Measurements from ENCODE around the gene DNASE1L1.

Gene DNASE1L1

DNA sequence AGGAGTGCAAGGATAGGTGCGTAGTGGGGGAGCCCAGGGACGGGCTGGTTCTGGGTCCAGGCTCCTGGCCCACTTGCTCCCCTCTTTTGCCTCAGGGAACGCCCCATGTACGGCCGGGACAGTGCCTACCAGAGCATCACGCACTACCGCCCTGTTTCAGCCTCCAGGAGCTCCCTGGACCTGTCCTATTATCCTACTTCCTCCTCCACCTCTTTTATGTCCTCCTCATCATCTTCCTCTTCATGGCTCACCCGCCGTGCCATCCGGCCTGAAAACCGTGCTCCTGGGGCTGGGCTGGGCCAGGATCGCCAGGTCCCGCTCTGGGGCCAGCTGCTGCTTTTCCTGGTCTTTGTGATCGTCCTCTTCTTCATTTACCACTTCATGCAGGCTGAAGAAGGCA lies 28.3 kb downstream of the DNASE1L1 start:
- DNase-seq: no peak

- no peak for DNase-seq
Measured at GRCh38 chrX:154380153-154380552, 28.9 kb downstream of the DNASE1L1 start.

DNA sequence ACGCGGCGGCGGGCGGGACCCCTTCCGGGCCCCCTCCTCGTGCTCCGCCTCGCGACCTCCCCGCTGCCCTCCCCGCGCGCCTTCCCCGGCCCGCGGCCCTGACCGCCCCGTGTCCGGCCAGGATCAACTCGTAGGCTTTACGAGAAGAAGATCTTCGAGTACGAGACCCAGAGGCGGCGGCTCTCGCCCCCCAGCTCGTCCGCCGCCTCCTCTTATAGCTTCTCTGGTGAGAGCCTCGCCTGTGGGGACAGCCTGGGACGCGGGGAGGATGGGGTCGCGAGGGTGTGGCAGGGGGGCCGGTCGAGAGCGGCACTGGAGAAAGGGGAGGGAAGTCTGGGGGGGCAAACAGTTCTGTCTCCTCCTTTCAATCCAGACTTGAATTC lies 29.5 kb downstream of the DNASE1L1 start:
- DNase-seq: no peak

GRCh38 chrX:154378799-154379568 lies 30.1 kb downstream of the DNASE1L1 start, which contains the start of gene EMD:
TSS of gene EMD (plus strand) at chrX:154379295. CDS start at chrX:154379485, 190 bp downstream.
- peak; percentile 100 for DNase-seq

DNA sequence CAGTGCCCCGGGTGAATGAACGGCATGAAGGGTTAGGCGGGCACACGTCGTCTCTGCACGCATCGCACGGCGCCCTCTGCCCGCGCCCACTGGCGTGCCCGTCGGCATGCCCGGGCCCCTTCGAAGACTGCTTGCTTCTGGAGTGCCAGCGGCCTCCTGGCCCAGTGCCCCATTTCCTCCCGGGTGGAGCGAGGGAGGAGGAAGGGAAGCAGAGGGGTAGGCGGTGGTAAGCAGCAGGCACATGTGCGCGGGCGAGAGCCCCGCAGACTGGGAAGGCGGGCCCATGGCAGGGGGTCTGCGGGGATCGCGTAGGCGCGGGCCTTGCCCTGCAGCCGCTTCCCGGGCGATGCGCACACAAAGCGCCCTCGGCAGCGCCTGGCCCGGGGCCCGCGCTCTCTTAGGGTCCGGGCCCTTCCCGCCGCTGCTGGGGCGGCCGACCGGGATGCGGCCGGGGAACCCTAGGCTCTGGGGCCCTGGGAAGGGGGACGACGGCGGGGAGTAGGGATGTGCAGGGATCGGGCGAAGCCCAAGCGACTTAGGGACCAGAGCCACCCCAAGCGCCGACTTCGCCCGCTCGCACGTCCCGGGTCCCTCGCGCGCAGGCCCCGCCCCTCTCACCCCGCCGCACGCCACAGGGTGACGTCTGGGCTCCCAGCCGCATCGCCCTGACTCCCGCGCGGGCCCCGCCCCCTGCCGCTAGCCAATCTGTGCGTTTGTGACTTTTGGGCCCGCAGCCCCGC lies 30.8 kb downstream of the DNASE1L1 start:
- peak; percentile 56 for DNase-seq

DNA sequence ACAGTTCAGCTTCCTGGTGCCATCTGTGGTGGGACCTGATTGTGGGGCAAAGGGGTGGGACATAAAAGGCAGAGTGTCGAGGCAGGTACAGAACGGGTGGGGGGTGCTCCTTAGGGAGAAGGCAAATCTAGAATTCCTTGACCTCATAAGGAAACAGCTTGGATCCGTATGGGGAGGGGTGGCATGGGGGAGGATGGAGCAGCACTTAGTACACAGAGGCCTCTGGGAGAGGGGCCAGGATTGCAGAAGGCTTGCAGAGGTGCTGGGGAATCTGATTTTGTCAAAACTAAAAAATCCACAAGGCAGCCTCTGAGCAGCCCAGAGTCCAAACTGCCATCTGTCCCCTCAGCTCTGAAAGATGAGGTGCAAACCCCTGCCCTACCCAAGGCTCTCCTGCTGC lies 32.3 kb downstream of the DNASE1L1 start:
- DNase-seq: no peak

DNA sequence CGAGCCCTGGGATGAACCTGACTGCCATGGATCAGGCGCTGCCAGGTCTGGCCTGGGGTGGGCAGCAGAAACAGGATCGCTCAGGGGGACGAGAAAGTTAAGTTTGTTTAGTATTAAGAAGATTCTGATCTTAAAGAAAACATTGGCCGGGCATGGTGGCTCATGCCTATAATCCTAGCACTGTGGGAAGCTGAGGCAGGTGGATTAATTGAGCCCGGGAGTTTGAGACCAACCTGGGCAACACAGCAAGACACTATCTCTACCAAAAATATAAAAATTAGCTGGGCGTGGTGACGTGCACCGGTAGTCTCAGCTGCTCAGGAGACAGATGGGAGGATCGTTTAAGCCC lies 33.9 kb downstream of the DNASE1L1 start:
- no peak for DNase-seq

DNA sequence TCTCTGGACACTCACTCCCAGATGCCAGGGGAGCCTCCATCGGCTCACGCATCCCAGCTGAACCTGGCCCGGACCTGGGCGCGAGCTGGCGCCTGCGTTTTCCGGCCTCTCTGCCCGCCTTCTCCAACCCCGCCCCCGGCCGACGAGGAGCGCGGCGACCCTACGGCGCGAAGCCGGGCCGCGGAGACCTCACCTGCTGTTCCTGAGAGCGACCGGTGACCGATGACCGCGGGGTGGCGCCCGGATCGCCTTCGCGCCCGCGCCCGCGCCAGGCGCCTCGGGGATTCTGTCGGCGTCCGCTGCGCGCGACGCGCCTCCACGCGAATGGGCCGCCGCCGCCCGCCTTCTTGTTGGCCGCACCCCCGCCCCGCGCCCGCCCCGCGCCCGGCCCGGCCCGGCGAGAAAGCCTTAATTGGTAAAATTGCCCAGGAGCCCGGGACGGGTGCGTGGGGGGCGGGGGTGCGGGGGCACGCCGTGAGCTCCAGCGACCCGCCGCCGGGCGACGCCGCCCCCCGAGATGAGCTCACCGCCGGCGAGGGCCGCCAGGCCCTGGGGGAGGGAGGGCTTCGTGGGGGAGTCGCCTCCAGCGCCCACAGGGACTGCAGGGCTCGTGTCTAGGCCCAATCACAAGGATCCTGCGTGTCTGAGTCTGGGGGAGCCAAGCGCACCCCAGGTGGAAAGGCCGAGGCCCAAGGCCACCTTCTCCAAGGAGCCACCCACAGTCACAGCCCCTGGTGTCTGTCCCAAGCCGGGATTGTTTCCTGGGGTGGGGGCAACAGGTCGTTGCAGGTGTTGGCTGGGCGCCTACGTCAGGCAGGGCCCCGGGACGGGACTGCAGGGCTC lies 34.5 kb downstream of the DNASE1L1 start, which contains the start of gene FLNA:
FLNA (minus strand) TSS at position 322 of the 843 bp plus-strand sequence. CDS start 3,389 bp downstream, outside the sequence.
- DNase-seq: peak; percentile 52

DNA sequence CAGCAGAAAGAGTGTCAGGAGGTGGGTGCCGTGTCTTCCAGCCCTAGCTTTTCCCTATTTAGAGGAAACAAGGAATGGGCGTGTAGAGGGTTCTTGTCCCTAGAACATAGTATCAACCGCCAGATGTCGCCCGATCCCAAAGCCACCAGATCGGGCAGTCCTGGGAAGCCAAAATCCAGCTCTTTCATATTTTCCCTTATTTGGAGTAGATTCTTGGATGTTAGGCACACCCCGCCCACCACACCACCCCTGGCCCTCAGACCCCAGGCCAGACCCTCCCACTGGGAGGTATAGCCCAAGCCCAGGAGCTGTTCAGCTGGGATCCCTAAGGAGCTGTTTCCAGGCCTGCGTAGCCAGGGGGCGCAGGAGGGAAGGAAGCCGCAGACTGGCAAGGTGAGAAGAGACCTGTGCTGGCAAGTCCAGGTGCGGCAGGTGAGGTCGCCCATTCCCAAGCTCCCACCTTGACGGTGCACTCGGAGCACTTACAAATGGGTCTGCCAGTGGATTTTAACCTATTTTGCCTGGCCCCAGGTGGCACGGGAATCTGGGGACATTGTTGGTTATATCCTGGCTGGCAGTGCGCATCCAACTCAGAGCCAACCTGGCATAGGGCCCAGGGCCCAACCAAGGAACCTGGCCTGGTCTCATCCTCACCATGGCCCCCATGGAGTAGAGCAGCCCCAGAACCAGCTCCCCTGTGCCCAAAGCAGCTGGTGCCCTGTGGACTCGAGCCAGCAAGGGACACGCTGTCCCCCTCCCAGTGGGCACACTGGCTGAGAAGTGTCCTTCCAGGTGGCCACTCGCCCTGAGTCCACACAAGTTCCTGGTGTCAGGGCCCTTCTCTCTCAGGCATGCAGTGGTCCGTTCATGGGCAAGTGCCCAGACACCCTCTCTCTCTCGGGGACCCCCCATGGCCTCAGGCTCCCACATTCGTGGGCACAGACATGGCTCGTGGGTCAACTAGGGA lies 35.4 kb downstream of the DNASE1L1 start:
- peak; percentile 87 for DNase-seq

- DNase-seq: no peak
Measured at GRCh38 chrX:154372612-154373022, 36.4 kb downstream of the DNASE1L1 start.

DNA sequence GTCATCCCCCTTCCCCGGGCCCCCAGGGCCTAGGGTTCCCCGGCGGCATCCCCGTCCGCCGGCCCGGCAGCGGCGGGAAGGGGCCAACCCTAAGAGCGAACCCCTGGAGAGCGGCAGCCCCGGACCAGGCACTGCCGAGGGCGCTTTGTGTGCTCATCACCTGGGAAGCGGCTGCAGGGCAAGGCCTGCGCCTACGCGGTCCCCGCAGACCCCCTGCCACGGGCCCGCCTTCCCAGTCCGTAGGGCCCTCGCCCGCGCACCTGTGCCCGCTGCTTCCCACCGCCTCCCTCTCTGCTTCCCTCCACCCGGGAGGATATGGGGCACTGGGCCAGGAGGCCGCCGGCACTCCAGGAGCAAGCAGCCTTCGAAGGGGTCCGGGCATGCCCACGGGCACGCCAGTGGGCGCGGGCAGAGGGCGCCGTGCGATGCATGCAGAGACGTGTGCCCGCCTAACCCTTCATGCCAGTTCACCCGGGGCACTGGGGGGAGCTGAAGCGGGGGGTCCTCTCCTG lies 37.2 kb downstream of the DNASE1L1 start:
- DNase-seq: peak; percentile 59

DNA sequence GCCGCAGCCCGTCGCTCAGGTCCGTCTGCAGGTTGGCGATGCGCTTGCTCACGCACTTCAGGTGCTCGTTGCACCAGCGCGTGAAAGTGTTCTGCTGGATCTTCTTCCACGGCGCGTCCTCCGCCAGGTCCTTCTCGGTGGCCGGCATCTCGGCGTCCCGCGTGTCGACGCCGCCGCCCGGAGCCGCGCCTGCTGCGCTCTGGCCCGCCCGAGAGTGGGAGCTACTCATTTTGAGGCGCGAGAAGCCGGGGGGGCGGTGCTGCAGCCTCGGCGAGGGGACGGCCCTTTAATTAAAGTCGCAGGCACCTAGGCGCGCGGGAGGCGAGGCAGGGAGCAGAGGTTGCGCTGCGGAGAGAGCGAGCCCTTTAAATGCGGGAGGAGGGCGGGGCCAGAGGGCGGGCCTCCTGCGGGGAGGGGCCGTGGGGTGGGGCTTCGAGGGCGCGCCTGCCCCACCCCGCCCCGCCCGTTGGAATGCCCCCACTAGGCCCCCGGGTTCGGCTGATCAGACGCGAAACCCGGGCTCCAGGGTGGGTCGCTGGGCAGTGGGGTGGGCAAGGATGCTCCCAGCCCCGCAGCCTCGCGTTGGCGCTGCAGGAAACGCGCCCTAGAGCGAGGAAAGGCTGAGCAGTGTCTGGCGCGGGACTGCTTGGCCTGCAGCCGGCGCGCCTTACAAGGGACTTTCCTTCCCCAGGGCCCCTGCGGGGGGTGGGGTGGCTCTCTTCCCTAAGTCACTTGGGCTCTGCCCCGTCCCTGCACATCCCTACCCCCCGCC lies 37.9 kb downstream of the DNASE1L1 start:
- peak; percentile 93 for DNase-seq

DNA sequence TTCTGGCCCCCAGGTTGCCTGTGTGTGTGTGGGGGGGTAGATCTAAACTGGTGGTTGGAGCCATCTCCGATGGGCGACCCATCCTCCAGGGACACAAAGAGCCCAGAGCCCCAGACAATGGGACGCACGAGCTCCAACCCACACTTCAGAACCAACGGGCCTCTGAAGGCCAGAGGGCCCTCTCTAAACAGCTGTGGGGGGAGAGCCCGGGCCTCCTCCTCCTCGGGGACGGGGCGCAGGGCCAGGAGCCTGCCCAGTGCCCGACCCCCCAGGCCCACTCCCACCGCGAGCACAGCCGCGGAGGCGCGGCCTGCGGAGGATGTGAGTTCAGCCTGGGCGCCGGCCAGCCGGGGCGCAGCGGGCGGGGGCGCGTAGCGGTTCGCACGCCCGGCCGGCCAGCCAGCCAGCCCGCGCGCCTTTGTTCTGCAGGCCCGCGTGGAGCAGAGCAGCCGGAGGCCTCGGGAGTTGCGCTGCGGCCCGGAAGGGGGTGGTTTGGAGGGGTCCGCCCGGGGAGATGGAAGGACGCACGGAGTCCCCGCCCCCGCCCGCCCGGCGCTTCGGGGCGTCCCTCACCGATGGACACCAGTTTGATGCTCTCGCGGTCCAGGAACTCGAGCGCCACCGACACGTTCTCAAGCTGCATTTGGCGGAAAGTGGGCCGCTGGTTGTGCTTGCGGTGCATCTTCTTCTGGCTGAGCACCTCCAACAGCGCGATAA lies 38.6 kb downstream of the DNASE1L1 start:
- peak; percentile 38 for DNase-seq

DNA sequence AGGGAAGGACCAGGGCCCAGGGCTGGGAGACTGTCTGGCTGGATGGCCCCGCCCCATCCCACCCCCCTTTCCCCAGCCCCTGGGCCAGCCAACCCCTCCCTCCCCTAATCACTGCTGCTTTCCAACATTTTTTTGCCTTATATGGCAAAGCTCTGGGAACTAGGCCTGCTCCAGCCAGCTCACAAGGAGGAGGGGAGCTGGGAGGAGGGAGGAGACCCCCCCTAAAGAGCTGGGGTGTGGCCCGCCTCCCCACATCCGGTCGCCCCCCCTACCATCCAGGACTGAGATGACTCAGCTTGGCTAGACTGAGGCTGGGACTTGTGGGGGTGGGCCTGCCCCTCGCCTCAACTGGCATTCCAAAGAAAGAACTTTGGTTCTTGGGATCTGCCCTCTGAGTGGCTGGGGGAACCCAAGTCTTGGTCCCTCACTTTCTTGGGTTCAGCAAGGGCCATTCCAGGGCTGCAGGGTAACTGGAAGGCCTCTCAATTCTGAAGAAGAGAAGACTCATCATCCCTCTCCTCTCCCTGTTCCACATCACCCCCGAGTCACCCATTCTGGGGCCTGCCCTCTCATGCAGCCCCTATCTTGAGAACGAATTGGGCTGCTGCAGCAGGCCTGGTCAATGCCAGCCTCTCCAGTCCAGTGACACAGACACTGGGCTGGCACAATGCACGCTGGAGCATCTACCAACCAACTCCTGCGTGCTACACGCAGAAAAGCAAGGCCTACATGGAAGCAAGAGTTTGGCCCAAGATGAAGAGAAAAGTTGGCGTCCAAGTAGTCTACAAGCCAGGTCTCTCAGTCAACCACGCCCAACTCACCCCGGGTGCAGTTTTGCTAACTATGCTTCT lies 39.4 kb downstream of the DNASE1L1 start:
- DNase-seq: peak; percentile 86

GRCh38 chrX:154368630-154369448 lies 40.2 kb downstream of the DNASE1L1 start:
- peak; percentile 77 for DNase-seq

GRCh38 chrX:154367474-154368308 lies 41.4 kb downstream of the DNASE1L1 start:
- no peak for DNase-seq

DNA sequence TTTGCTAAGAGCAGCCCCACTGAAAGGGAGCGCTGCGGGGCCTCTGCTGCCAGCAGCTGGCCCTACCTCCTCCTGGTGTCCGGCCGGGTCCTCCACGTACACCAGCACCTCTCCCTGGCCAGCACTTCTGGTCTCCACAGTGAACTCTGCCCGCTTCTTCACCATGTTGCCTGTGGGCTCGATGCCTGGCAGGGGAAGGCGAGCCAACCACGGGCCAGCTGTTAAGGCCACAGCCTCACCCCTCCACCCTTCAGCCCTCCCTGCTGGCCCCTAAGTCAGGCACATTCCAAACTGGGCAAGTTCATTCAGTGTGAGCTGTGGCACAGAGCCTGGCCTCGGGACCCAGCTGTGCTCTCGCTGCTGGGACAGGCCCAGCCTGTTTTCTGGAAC lies 42.4 kb downstream of the DNASE1L1 start:
- no peak for DNase-seq

Data from NCI-H146 (cell line).